ENCODE measurements around the gene TSPAN2.
A peak's percentile ranks its signal among the peaks of the same experiment; 100 is the strongest.

TSPAN2 gene

DNA sequence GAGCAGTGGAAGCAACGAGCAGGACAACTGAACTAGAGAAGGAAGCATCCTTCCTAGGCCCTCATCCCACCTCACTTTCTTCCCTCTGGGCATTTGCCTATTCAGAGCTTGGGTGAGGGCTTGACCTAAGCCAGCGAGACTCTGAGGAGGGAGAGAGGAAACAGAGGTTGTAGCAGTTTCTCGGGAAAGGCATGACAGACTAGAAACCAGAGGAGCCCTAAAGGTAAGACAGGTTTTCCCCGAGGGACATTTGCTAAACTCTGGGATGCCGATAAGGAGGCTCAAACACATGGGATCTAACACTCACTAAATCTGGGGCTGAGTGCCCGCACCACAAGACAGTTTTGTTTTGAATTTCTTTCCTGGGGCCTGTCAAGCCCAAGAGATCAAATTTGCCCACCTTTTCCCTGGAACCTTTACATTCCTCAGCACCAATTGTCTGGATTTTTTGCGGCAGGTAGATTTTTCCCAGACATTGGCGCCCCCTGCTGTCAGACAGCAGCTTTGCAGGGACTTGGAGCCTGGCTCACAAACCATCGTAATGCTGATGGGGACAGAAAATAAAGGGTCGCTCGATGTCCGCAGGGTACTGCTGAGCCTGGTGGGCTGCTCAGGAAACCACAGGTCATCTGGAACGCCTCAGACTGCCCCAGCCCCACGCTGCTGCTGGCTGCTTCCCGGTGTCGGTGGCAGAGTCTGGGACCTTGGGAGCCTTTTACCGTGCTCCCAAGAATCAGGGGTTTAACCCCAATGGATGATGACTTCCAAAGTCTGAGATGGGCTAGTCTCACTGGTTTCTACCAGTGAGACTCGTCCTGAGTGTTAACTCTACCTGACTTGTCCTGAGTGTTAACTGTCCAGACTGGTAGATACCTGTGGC lies 23.4 kb upstream of the TSPAN2 start:
- peak; percentile 33 for DNase-seq

DNA sequence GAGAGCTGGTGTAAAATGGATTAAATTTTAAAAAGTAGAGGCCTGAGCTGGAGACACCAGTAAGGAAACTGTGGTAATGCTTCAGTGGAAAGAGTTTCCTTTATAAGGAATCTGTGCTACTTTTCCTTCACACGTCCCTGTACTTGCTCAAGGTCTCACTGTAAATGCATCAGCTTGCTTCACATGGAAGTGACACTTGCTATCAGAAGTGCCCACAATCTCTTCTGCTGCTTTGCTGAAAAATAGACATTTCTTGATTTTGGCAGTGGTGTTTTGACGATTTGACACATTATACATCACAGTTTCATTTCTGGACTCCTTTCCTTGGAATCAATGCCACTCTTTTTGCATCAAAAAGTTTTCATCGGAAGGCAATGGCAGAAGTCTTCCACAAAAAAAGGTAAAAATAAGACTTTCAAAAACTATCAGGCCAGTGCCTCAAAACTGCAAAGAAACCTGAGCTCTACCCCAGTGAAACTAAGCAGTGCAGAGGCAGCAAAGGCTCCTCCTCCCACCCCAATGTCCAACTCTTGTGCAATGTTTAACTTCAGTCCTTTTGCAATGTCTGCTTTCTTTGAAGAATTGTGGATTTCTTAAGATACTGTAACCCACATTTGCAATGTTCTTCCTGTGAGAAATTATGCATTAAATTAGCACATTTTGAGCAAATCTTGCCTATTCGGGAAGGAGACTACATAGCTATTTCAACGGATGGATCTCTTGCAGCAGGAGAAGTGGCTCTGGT lies 18.4 kb upstream of the TSPAN2 start:
- no peak for DNase-seq

DNA sequence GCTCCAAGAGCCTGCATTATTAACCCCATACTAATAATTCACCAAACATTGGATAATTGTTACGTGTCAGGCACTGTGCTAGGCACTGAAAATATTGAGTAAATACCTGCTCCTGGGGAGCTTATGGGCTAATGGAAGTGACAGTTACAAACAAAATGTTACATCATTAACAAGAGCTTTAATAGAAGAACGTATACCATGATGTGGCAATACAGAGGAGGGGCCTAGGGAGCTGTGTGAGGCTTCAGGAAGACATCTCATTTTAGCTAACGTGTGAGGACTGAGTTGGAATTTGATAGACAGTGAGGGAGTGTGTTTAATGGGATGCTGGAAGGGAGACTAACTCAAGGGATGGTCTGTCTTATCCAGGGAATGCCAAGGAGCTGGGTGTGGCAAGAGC lies 16.5 kb upstream of the TSPAN2 start:
- no peak for DNase-seq

DNA sequence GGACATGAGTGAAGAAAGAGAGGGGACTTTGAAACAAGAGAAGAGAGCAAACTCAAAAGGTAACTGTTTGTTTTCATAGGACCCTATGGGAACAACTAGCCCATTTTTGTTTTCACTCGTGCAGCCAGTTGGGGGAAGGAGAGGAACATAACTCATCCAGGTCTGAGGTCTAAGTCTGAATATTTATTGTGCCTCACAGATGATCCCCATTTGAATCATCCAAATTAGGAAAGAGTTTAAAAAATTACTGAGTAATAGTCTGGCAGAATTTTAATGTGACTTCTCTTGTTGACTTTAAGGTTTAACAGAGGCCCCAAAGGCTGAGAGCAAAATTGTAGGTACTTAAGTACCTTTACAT lies 10.4 kb upstream of the TSPAN2 start:
- DNase-seq: no peak

DNA sequence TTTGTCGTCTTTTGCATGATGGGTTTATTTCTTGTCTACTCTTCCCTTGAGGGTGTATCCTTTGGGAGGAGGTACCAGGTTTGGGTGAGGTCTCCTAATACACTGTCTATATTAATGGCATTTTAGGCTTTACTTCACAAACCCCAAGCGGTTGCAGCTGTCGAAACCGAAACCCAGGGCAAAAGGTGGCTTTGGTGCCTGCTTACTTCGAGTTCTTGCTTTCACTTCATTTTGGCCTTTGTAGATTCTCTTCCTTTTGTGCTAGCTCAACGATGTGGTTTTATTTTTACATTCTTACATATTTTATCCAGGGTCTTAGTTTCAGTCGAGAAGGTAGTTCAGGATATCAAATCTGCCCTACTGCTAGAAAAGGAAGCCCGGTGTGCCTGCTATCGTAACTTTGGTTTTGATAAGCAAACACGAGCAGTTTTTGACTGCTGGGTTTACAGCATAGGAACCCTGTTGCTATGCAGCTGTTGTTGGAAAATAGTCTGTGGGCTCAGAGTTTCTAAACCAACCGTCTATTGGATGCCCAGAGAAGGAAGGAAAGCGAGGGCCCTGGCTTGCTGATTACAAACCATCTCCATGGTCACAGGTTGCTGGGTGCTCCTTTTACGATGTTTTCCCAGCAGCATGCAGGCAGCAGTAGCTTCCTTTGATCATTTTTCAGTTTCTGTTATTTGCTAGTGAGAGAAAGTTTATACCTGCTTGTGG lies 9.8 kb upstream of the TSPAN2 start:
- peak; percentile 89 for DNase-seq

DNA sequence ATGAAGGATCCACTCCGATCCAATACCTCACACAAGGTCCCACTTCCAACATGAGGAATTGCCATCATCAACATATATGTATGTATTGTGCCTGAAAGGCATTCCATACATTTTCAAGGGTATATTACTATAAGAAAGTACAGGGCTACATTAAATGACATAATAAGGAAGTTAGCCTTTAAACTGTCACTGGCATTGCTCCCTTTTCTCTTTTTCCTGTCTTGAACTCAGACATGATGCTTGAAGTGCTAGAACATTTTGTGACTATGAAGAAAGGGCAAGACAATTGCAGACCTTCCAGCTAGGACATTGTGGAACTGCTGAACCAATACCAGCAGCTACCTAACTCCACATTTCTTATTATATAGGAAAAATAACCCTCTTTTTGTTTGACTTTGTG lies 2.9 kb upstream of the TSPAN2 start:
- DNase-seq: no peak

DNA sequence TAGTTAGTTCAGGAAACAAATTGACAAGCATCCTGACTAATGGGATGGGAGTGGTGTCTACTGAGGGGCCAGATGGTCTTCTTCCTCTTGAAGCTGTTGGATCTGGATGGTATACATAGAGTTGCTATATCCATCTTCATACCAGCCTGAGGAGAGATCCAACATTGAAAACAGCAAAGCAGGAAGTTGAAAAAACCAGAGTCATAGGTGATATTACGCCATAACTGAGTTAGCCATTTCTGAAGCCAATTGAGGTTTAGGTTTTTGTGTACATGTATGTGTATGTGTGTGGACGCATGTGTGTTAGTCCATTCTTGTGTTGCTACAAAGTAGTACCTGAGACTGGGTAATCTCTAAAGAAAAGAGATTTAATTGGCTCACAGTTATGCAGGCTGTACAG lies 2.3 kb upstream of the TSPAN2 start:
- DNase-seq: no peak

DNA sequence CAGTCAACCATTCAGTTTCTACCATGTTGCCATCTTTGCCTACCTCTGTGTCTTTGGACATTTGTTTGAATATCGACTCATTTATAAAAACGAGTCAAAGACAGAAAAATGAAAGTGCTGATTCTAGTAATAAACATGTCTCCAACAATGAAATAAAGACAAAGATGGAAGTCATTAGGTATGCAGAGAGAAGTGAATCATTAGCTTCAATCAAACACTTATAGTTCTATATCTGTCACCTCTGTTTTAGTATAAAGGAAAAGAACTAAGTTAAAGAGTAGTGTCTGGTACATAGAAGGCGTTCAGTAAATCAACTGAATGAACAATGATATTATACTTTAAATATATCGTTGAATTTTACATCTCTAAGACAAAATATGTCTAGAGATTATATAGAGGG lies 1.7 kb upstream of the TSPAN2 start:
- no peak for DNase-seq

DNA sequence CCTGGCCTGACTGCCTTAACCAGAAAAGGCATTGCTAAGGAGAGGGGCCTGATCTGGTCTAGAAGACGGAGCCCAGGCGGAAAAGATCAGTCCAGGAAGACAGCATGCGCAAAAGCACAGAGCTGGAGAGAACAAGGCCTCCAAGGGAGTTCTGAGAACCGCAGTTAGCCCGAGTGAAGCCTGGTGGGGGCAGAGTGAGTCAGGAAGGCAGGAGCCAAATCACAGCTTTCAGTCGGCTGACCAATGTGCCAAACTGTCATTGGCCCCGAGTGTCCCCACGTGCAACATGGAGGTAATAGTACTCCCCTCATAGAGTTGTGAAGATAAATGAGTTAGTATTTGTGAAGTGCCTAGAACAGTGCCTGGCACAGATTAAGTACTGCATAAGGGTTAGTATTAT lies 1.2 kb upstream of the TSPAN2 start:
- DNase-seq: no peak

DNA sequence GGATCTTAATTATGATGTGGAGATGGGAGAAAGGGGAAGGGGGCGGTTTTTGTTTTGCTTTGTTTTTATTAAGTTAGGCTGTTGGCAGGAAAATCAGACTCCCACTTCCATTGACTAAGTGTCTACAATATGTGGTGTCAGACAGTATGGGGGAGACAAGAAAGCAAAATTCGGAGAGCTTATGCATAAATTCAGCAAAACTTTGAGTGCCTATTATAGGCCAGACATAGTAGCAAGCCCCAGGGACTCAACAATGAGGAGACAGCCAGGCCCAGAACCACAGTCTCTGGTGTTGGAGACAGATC lies 835 bp upstream of the TSPAN2 start:
- no peak for DNase-seq

DNA sequence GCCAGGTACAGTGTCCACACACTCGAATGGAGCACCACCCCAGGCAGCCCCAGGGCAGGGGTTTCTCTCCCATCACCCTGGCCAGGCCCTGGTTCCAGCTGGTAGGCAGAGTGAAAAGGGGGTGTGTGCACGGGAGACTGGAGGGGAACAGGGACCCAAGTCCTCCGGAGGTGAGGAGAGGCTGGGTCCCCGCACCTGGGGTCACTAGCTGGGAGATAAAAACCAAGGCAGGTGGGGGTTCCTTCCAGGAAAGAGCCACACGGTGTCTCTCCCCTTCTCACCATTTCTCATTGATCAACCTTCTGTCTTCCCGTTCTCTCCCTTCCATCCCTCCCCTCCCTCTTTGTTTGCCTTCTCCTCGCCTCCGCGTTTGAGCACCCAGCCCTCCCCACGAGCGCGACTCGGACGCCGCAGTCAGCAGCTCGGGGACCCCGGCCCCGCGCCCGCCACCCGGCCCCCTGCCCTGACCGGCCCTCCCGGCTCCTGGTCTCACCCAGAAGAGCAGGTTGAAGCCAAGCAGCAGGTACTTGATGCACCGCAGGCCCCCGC lies 358 bp downstream of the TSPAN2 start:
- DNase-seq: no peak

DNA sequence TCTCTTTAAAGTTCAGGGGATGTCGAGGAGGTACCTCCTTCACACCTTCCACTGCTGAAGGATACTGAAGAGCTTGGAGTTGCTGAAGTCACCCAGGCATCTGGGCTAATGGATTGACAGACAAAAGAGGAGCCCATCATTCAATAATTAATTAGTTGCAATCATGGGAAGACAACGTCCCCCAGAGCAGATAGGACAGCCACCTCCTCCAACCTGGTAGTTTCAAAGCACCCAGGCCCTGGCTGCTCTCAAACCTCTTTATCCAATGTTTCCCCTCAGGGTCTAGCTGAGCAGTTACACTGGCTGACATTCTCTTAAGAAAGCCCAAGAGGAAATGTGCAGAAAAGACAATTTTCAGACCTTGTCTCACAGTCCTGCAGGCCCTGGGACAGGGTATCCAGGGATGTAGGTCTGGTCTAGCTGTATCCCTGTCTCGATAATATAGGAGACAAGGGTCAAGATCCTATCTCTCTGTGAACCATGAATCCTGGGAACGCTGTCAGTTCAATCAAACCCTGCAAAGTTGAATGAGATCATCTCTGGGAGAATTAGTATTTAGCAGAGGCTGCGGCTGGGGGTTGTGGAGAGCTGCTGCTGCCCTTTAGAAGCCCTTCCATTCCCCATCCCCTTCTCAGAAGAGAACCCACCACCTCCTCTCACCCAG lies 1.1 kb downstream of the TSPAN2 start:
- no peak for DNase-seq

DNA sequence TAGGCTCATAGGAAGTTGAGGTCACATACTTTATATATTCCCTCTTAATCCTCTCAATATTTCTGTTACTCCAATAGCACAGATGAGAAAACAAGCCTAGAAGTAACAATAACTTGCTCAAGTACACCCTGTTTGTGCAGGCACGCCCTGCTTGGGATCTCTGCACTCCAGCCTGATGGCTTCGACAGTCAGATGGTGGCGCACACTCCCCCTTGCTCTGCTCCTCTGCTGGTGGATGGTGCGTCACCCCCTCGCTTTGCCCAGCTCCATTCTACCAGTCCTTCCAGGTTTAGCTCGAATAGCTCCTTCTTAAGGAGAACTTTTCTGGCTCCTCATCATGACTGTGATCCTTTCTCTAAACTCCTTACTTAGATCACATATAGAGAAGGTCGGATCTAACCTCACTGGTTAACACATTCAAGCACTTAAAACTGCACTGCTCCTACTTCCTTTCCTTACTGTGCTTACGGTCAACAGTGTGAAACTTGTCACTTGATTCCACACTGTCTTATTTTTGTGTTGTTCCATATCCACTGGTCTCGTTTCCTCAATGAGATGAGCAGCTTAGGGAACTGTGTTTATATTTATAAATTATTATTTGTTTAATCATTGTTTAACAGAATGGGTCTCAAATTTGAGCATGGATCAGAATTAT lies 3.0 kb downstream of the TSPAN2 start:
- DNase-seq: no peak

DNA sequence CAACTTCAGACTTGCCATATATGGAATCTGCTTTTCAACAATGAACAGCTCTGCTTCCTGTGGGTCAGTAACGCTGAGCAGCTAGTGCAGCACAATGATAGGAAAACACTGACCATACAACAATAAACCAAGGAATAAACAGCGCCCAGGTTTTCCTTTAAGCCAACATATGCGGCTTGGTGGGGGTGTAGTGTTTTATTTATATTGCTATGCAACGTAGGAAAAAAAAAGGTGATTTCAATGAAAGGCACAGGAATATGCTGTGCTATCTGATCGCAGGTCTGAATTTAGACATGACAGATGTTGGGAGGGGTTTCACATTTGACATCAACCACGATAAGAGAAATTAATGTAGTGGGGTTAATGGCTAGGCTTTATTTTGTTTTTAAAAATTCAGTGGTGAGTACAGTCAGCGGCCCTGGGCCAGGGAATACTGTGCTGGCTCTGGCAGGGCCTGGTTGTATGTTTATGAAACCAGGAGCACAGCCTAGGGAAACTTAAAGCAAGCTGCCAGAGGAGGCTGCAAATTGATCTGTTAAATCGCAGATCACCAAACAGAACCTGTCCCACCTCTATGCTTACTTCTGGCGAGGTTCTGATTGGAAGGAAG lies 4.3 kb downstream of the TSPAN2 start:
- no peak for DNase-seq

DNA sequence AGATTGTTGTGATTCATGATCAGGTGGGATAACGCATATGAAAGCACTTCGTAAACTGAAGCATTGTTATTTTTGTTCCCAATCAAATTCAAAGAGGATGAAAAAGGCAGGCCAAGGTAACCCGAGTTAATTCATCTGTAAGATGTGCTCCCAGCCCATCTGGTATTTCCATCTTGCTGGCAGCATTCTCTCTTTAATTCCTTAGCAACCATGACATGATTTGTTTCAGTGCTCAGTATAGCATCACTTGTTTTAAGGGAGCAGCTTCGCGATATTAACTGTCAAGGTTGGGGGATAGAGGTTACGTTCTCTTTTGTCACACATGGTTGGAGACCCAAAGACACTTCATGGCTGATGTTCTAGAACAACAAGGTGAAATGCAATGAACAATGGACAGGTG lies 6.4 kb downstream of the TSPAN2 start:
- DNase-seq: no peak

DNA sequence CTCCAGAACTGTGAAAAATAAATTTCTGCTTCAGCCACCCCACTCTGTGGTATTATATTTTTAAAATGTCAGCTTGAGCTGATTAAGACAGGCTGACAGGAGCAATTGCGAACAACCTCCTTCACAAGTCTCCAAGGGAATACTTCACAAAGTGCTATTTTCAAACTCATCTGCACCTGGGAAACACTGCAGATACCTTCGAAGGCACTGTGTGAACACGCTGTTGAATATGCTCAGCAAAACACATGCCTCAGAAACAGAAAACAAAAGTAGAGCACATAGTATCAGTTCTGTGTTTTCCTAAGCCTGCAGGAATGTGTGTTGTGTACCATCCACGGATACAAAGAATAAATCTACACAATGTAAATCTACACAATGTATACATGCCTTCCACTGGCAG lies 10.6 kb downstream of the TSPAN2 start:
- no peak for DNase-seq

DNA sequence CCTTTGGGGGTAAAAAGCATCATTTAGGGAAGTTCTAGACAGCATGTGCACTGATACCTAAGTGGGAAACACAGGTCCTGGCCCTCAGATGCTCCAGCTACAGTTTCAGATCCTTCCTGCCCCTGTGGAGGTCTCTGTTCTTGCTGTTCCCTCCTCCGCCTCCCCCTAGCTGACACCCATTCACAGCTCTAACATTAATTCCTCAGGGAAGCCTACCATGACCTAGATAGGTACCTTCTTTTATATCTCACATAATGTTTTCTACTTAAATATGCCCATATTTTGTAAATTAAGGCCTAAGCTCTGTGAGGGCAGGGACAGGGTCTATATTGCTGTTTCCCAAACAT lies 11.3 kb downstream of the TSPAN2 start:
- no peak for DNase-seq

DNA sequence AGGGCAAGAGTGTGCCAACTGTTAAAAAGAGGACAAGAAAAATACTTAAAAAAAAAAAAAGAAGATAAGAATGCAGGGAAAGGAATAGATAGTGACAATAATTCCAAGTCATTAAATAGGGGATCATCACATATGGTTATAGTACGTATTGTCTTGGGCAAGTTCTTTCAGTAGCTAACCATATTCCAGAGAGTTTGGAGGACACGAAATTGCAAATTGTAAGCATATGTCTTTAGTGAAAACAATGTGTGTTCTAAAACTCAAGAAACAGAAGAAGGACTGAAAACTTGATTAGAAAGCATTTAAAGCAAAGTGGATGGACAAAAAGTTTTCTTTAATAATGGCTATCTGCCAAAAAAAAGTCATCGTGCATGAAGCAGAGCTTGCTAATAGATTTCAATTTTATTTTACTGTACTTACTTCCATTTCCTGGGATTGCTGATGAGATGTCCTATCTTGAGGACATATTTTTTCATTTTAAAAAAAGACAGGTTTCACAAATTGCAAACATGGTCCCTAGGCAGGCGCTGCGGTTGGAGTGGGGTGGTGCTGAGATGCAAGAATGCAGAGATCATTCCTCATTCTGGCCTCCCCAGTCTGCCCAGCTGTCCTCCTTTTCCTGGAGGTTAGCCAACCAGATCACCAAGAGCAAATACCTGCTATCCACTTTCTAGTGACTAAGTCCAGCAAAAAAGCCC lies 11.9 kb downstream of the TSPAN2 start:
- DNase-seq: no peak

DNA sequence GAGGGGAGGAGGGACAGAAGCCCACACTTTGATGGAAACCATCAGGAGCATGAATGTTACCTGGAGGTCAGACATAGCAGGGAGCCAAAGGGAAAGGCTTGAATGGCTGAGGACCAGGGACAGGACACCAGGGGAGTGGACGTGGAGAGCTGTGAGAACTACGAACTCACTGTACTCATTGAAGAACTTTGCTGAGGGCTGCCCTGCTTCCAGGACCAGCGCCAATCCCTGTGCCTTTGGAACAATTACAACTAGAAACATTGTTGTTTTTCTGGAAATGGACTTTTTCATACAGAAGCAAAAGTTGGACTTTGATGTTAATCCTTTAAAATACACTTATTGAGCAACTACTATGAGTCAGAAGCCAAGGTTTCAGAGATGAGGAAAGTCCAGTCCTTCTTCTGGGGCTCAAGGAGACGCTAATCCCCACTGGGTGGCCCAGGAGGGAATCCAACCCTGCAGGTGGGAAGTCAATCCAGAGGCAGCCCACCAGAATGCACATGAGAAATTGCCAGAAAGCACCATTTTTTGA lies 12.9 kb downstream of the TSPAN2 start:
- DNase-seq: no peak

DNA sequence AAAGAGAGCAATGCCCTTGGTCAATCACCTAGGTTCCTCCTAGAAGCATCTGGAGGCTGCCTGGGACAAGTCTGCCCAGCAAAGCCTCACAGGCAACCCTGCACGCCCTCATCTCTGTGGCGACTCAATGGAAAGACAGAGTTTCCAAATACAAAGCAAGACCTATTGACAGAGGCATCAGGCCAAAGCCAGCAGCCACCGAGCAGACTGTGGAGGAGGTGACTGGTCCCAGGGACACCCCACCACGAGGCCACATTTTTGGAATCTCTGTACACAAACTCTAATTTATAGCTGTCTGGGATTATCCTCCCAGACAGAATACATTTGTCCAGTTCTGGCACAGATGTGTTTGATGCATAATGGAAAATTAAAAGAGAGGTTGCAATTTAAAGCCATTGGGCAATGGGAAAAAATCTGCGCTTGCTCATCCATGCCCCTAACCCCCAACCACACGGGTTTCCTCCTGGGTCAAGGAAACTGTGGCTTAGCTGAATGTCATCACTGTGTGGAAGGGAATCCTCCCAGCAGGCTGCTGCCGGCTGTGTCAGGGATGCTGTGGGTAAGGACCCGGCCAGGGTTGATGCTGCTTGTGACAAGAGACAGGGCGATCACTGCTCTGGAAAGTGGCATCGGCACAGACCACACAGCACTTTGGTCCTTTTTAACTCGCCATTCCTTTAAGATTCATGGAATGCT lies 14.3 kb downstream of the TSPAN2 start:
- no peak for DNase-seq
